H1 (cell line): ENCODE data around the gene COPS7A. TPM values are rescaled to one million over a fixed set of nuclear protein-coding genes. Genes with fewer than 3 reads are reported as not detected.

Experiments
- CTCF ChIA-PET: fragments of 300-600 bp; sonication (Branson Sonifier 250); formaldehyde crosslinking; loops from one replicate; lab custom pipeline; 2021; ENCODE audit not compliant: partially characterized antibody; lab: Charles Lee
- POLR2A ChIA-PET: fragments of 300-600 bp; sonication (Branson Sonifier 250); formaldehyde crosslinking; loops from one replicate; lab custom pipeline; 2021; ENCODE audit warnings: inconsistent platforms; ENCODE audit not compliant: partially characterized antibody; lab: Charles Lee
- DNase-seq, 2 experiments: peaks; one replicate each; pipeline versions ENCODE4 v3.0.0 to v3.0.0-alpha.2; 2010 to 2022; ENCODE audit warnings: low spot score in 2 of 2, low read depth in 1 of 2, mixed read lengths in 1 of 2
- FAIRE-seq: peaks from 2 replicates; lab custom pipeline; 2011; peaks lifted over from hg19 to GRCh38; lab: Jason Lieb, UNC
- H2AFZ ChIP-seq: 2 replicates; pipeline ENCODE4 v1.8.1; 2012; ENCODE audit warnings: low read length, inconsistent platforms
- H2AK5ac ChIP-seq: 2 replicates; pipeline ENCODE4 v1.6.1; 2013; ENCODE audit warnings: low read depth, low read length
- H2BK120ac ChIP-seq: replicated peaks from 2 replicates; pipeline ENCODE3; 2013; ENCODE audit warnings: low read depth, low read length, inconsistent platforms
- H2BK12ac ChIP-seq: 2 replicates; pipeline ENCODE4 v1.6.1; 2013; ENCODE audit warnings: low read depth, low read length
- H2BK15ac ChIP-seq: 2 replicates; pipeline ENCODE4 v1.6.1; 2013; ENCODE audit warnings: low read length
- H2BK20ac ChIP-seq: 2 replicates; pipeline ENCODE4 v1.6.1; 2013; ENCODE audit warnings: low read length
- H2BK5ac ChIP-seq: 2 replicates; pipeline ENCODE4 v1.6.1; 2013; ENCODE audit warnings: low read depth, low read length
- H3K14ac ChIP-seq: 2 replicates; pipeline ENCODE4 v1.6.1; 2013; ENCODE audit warnings: inconsistent platforms; ENCODE audit not compliant: insufficient read length
- H3K18ac ChIP-seq: 2 replicates; pipeline ENCODE4 v1.6.1; 2013; ENCODE audit warnings: low read length; ENCODE audit errors: extremely low read depth
- H3K23ac ChIP-seq: 2 replicates; pipeline ENCODE4 v1.6.1; 2013; ENCODE audit warnings: inconsistent platforms; ENCODE audit not compliant: insufficient read length
- H3K23me2 ChIP-seq: 2 replicates; pipeline ENCODE4 v1.6.1; 2013; ENCODE audit warnings: low read depth, low read length
- H3K27ac ChIP-seq: 2 replicates; pipeline ENCODE4 v1.6.1; 2011; ENCODE audit warnings: low read depth, low read length, inconsistent platforms
- H3K27me3 ChIP-seq, 4 experiments: replicated peaks in 1 of 4; 1 replicate in 1 of 4; 2 replicates in 3 of 4; pipeline versions ENCODE4 v1.6.1 to v1.8.1; 2011 to 2013; ENCODE audit warnings: low read length in 3 of 4, mild to moderate bottlenecking in 3 of 4, inconsistent platforms in 2 of 4, mixed read lengths in 2 of 4, moderate library complexity in 1 of 4; ENCODE audit not compliant: control insufficient read depth in 3 of 4, insufficient read depth in 3 of 4; ENCODE audit errors: extremely low read depth in 1 of 4
- H3K36me3 ChIP-seq, 4 experiments: 2 replicates each; pipeline versions ENCODE4 v1.6.1 to v1.8.1; 2011 to 2013; ENCODE audit warnings: mild to moderate bottlenecking in 4 of 4, low read length in 3 of 4, moderate library complexity in 2 of 4, control low read depth in 1 of 4, inconsistent platforms in 1 of 4; ENCODE audit not compliant: insufficient read depth in 4 of 4, control insufficient read depth in 2 of 4
- H3K4ac ChIP-seq: replicated peaks from 2 replicates; pipeline ENCODE3; 2013; ENCODE audit warnings: low read length, low read depth, mixed read lengths, inconsistent platforms; ENCODE audit not compliant: insufficient read length
- H3K4me1 ChIP-seq, 4 experiments: replicated peaks in 1 of 4; 1 replicate in 1 of 4; 2 replicates in 3 of 4; pipeline versions ENCODE4 v1.6.1 to v1.8.1; 2011 to 2013; ENCODE audit warnings: low read length in 3 of 4, inconsistent platforms in 2 of 4, mixed read lengths in 1 of 4; ENCODE audit not compliant: insufficient read depth in 4 of 4, control insufficient read depth in 3 of 4
- H3K4me2 ChIP-seq, 2 experiments: 2 replicates each; pipeline versions ENCODE4 v1.6.1 to v1.8.1; 2011 to 2013; ENCODE audit warnings: low read depth in 2 of 2, low read length in 2 of 2, control low read depth in 1 of 2, inconsistent platforms in 1 of 2, mild to moderate bottlenecking in 1 of 2; ENCODE audit not compliant: insufficient read depth in 1 of 2
- H3K4me3 ChIP-seq, 4 experiments: fragments of 200-600, 300-600 bp in 1 of 4; sonication (generic), shearing (Covaris generic), sonication (Bioruptor Twin) in 1 of 4; 2 replicates each; pipeline versions ENCODE4 v1.5.1 to v1.8.1; 2011 to 2016; ENCODE audit warnings: low read length in 4 of 4, low read depth in 3 of 4, control low read depth in 2 of 4, inconsistent platforms in 2 of 4, mild to moderate bottlenecking in 2 of 4, mixed read lengths in 1 of 4, moderate library complexity in 1 of 4; ENCODE audit not compliant: insufficient read depth in 2 of 4; ENCODE audit errors: extremely low read depth in 1 of 4
- H3K56ac ChIP-seq: replicated peaks from 2 replicates; pipeline ENCODE3; 2013; ENCODE audit warnings: low read depth, mild to moderate bottlenecking, mixed read lengths, low read length, inconsistent platforms; ENCODE audit not compliant: insufficient read length
- H3K79me1 ChIP-seq: 2 replicates; pipeline ENCODE4 v1.6.1; 2013; ENCODE audit warnings: low read depth, low read length, control low read depth
- H3K79me2 ChIP-seq, 2 experiments: 2 replicates each; pipeline versions ENCODE4 v1.6.1 to v1.8.1; 2012 to 2013; ENCODE audit warnings: low read length in 2 of 2, mild to moderate bottlenecking in 2 of 2, inconsistent platforms in 1 of 2; ENCODE audit not compliant: insufficient read depth in 2 of 2, control insufficient read depth in 1 of 2
- H3K9ac ChIP-seq, 4 experiments: replicated peaks in 1 of 4; 1 replicate in 1 of 4; 2 replicates in 3 of 4; pipeline versions ENCODE4 v1.6.1 to v1.8.1; 2011 to 2013; ENCODE audit warnings: low read depth in 3 of 4, low read length in 3 of 4, control low read depth in 2 of 4, mild to moderate bottlenecking in 2 of 4, moderate library complexity in 2 of 4, inconsistent platforms in 1 of 4; ENCODE audit errors: extremely low read depth in 1 of 4
- H3K9me3 ChIP-seq, 2 experiments: 2 replicates each; pipeline versions ENCODE4 v1.6.1 to v1.8.1; 2012 to 2013; ENCODE audit warnings: mild to moderate bottlenecking in 2 of 2, moderate library complexity in 2 of 2, control low read depth in 1 of 2, inconsistent platforms in 1 of 2, low read depth in 1 of 2, low read length in 1 of 2, mixed read lengths in 1 of 2; ENCODE audit not compliant: insufficient read depth in 2 of 2
- H4K20me1 ChIP-seq, 2 experiments: replicated peaks in 1 of 2; 2 replicates each; pipeline versions ENCODE3 to v1.8.1; 2011 to 2013; ENCODE audit warnings: inconsistent platforms in 2 of 2, low read length in 2 of 2, mild to moderate bottlenecking in 1 of 2; ENCODE audit not compliant: insufficient read depth in 2 of 2, control insufficient read depth in 1 of 2
- H4K5ac ChIP-seq: 2 replicates; pipeline ENCODE4 v1.6.1; 2013; ENCODE audit warnings: low read length, low read depth, mixed read lengths, inconsistent platforms; ENCODE audit not compliant: insufficient read length
- H4K8ac ChIP-seq: 2 replicates; pipeline ENCODE4 v1.8.0; 2013; ENCODE audit warnings: mild to moderate bottlenecking, moderate library complexity, low read length, inconsistent platforms; ENCODE audit not compliant: insufficient read depth; ENCODE audit errors: extremely low read depth
- H4K91ac ChIP-seq: replicated peaks from 2 replicates; pipeline ENCODE3; 2013; ENCODE audit warnings: low read length, mixed read lengths, inconsistent platforms; ENCODE audit not compliant: insufficient read length
- CREB1 ChIP-seq: IDR thresholded peaks from 2 replicates; pipeline ENCODE4 v1.6.1; 2012; ENCODE audit warnings: inconsistent platforms
- EGR1 ChIP-seq: IDR thresholded peaks from 2 replicates; pipeline ENCODE4 v1.6.1; 2011; ENCODE audit warnings: low read depth, low read length, borderline replicate concordance
- HDAC2 ChIP-seq, 2 experiments: fragments of 300-600 bp in 1 of 2; sonication (generic) in 1 of 2; IDR thresholded peaks; 2 replicates each; pipeline ENCODE4 v1.6.1; 2011 to 2012; ENCODE audit warnings: low read depth in 2 of 2, low read length in 2 of 2, mild to moderate bottlenecking in 2 of 2, moderate library complexity in 2 of 2, borderline replicate concordance in 1 of 2, inconsistent platforms in 1 of 2
- KDM5A ChIP-seq: fragments of 200-600 bp; IDR thresholded peaks from 2 replicates; pipeline ENCODE4 v1.7.1; 2012; ENCODE audit warnings: mild to moderate bottlenecking, low read length, inconsistent platforms, mixed read lengths
- RBBP5 ChIP-seq: IDR thresholded peaks from 2 replicates; pipeline ENCODE4 v1.7.1; 2012; ENCODE audit warnings: low read depth, mild to moderate bottlenecking, inconsistent platforms, low read length, moderate library complexity, borderline replicate concordance
- RFX5 ChIP-seq: IDR thresholded peaks from 2 replicates; pipeline ENCODE4 v1.6.1; 2011; ENCODE audit warnings: low read depth, low read length, improper control_type of control experiment, borderline replicate concordance
- SRF ChIP-seq: IDR thresholded peaks from 2 replicates; pipeline ENCODE4 v1.6.1; 2011; ENCODE audit warnings: mild to moderate bottlenecking, low read depth, low read length, moderate library complexity
- TAF1 ChIP-seq: IDR thresholded peaks from 2 replicates; pipeline ENCODE4 v1.6.1; 2011; ENCODE audit warnings: mild to moderate bottlenecking, low read depth, low read length
- TBP ChIP-seq: IDR thresholded peaks from 2 replicates; pipeline ENCODE4 v1.6.1; 2011; ENCODE audit warnings: low read depth, low read length, improper control_type of control experiment
- USF2 ChIP-seq: IDR thresholded peaks from 2 replicates; pipeline ENCODE4 v1.6.1; 2011; ENCODE audit warnings: low read length, improper control_type of control experiment
- ZNF274 ChIP-seq: IDR thresholded peaks from 2 replicates; pipeline ENCODE4 v1.7.0; 2012; ENCODE audit warnings: low read length, borderline replicate concordance; ENCODE audit errors: extremely low read depth
- WGBS, 2 experiments: shearing (Covaris generic) in 1 of 2; methylation state at CpG; one replicate each; pipeline versions ENCODE4 v1.1.6 to v1.1.7; 2013 to 2015; ENCODE audit warnings: low lambda C conversion rate in 2 of 2, mixed read lengths in 2 of 2, inconsistent platforms in 1 of 2, low coverage in 1 of 2, missing lambda C conversion rate in 1 of 2; ENCODE audit not compliant: insufficient replicate concordance in 2 of 2, insufficient coverage in 1 of 2, insufficient read length in 1 of 2; ENCODE audit errors: extremely low coverage in 1 of 2, missing lambda C conversion rate in 1 of 2; 5-methylcytosine and 5-hydroxymethylcytosine counted together
- polyA plus RNA-seq, 7 experiments: library from polyadenylated mRNA; depleted of rRNA in 3 of 7; stranded (reverse) in 5 of 7; unstranded in 2 of 7; fragments of >200 nt in 5 of 7; fragments of 200-250 nt in 2 of 7; gene quantifications; 1 replicate in 5 of 7; 2 replicates in 1 of 7; 4 replicates in 1 of 7; pipeline versions ENCODE4 v1.2.1 to v1.2.3, GENCODE V29; 2011 to 2013; ENCODE audit warnings: missing spikeins in 2 of 7, mixed read lengths in 2 of 7
- total RNA-seq: library from RNA; stranded (reverse); fragmentation: NEBNext Ultra II Directional; extraction: Animal tissue kit (Norgen Biotek cat#: 25700); gene quantifications from 2 replicates; pipeline ENCODE4 v1.2.1, GENCODE V29; 2021
- TF ChIP-seq, protein P1 (sequence below): IDR thresholded peaks from 2 replicates; pipeline ENCODE4 v1.6.1; 2012; ENCODE audit warnings: low read length, inconsistent platforms

COPS7A gene
- total and polyA plus RNA-seq, 2 of the 8 experiments (the other 6 are each of a cell fraction or from before 2014, with no cell fraction given) = 44.5 to 95.9 TPM

DNA sequence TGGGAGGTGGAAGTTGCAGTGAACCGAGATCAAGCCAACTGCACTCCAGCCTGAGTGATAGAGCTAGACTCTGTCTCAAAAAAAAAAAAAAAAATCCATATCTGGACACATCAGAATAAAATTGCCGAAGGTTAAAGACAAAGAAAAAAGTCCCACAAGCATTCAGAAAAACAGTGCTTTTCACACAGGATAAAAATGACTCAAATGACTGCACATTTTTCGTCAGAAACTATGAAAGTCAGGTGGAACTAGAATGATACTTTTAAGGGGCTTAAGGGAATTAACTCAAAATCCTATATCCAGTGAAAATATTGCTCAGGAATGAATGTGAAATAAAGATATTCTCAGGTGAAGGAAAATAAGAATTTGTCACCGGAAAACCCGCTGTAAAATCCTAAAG is 12.9 kb downstream of the COPS7A start:
- no peak overlapping the region for H4K91ac ChIP-seq
- no peaks in the 10 kb centered on the region for H3K79me2 ChIP-seq
- H3K27ac ChIP-seq = no peak overlapping the region
- no peak overlapping the region for H3K56ac ChIP-seq
- H2BK15ac ChIP-seq = no peak overlapping the region
- WGBS, 2 experiments = 74% methylated on average over 5 of the region's 5 CpGs; no CpG with 5 or more reads in 1 of the 2 experiments
- no peak overlapping the region for H2BK12ac ChIP-seq
- H3K4ac ChIP-seq = no peak overlapping the region
- no peak overlapping the region for H3K14ac ChIP-seq
- no peak overlapping the region for H2AK5ac ChIP-seq
- H3K36me3 ChIP-seq = peaks cover 0 to 4% (median under 1%) of the 10 kb centered on the region in 4 experiments; a peak in 3 of 8 replicates
- DNase-seq (no peak), FAIRE-seq (no peak)
- no peaks in the 10 kb centered on the region for H3K23me2 ChIP-seq
- H3K79me1 ChIP-seq = no peaks in the 10 kb centered on the region
- no peak overlapping the region for H2BK20ac ChIP-seq
- H3K9me3 ChIP-seq = no peaks in the 10 kb centered on the region
- H2BK120ac ChIP-seq = no peak overlapping the region
- no peaks in the 10 kb centered on the region for H3K27me3 ChIP-seq
- H3K4me3 ChIP-seq = no peak overlapping the region
- H2BK5ac ChIP-seq = no peak overlapping the region
- ChIA-PET CTCF (interaction anchor here (0.6 to 3.0 kb wide), 12 partner anchors 8 to 179 kb away, joined by 3 to 22 read pairs (median 4); partner anchors contain the start of genes COPS7A and MLF2), POLR2A (no interaction called here)
- H3K23ac ChIP-seq = no peak overlapping the region
- no peak overlapping the region for H3K4me2 ChIP-seq
- H4K5ac ChIP-seq = no peak overlapping the region
- no peak overlapping the region for H3K18ac ChIP-seq
- no peaks in the 10 kb centered on the region for H4K20me1 ChIP-seq
- H4K8ac ChIP-seq = no peak overlapping the region
- peaks cover 0 to 5% (median 0%) of the 10 kb centered on the region in 4 experiments; a peak in 1 of 7 replicates for H3K4me1 ChIP-seq
- H3K9ac ChIP-seq = no peak overlapping the region
- no peak overlapping the region for H2AFZ ChIP-seq
- TF ChIP-seq TAF1 = no peak
- TF ChIP-seq EGR1 = no peak
- no peak for TF ChIP-seq HDAC2 (IDR thresholded peaks at IDR 0.05; ENCODE audit: borderline replicate concordance in 1 of 2, low read depth in 2 of 2, low read length in 2 of 2)
- no peak for TF ChIP-seq TBP
- no peak for TF ChIP-seq CREB1
- TF ChIP-seq KDM5A = no peak
- TF ChIP-seq RFX5 = no peak
- TF ChIP-seq ZNF274 = no peak
- TF ChIP-seq USF2 = no peak
- TF ChIP-seq SRF = no peak
- TF ChIP-seq RBBP5 = no peak
- TF ChIP-seq, protein P1, sequence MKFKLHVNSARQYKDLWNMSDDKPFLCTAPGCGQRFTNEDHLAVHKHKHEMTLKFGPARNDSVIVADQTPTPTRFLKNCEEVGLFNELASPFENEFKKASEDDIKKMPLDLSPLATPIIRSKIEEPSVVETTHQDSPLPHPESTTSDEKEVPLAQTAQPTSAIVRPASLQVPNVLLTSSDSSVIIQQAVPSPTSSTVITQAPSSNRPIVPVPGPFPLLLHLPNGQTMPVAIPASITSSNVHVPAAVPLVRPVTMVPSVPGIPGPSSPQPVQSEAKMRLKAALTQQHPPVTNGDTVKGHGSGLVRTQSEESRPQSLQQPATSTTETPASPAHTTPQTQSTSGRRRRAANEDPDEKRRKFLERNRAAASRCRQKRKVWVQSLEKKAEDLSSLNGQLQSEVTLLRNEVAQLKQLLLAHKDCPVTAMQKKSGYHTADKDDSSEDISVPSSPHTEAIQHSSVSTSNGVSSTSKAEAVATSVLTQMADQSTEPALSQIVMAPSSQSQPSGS = no peak
